ENCODE data around the gene ABHD17C.

DNA sequence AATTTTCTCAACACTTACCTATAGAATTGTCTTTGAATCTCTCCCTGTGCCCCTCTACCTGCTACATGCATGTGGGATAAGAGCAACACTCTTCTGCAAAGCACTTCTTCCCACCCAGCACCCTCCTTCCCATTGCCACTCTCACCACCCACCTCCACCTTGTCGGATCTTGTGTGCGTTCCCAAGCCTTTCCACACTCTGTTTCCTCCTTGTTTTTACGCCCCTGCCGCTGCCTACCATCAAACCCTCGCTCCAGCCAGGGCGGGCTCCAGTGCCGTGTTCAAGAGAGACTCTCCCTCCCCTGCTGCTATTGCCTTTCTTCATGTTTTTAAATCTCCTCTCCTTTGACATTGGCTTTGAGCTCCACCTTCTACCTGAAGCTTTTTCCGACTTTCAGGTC is 40.2 kb downstream of the ABHD17C start:
- TF ChIP-seq CTCF (IDR thresholded peaks at IDR 0.05) (no peak), POLR2A (IDR thresholded peaks at IDR 0.05) (no peak)

Measured in thyroid gland (tissue), 4 donors.